ACC112 (cell line): ENCODE measurements around the gene OTX1.
A peak's percentile ranks its signal among the peaks of the same experiment; 100 is the strongest.

ENCODE experiments used
- H2AFZ ChIP-seq: fragments of 200-600 bp; sonication (generic); one replicate; pipeline ENCODE4 v1.6.0; 2017; ENCODE audit warnings: antibody characterized with exemption, low read length; ENCODE audit not compliant: unreplicated experiment
- H3K27ac ChIP-seq: fragments of 200-600 bp; sonication (generic); 2 replicates; pipeline ENCODE4 v1.5.1; 2014; ENCODE audit warnings: low read depth, mild to moderate bottlenecking, antibody characterized with exemption, low read length, moderate library complexity
- H3K27me3 ChIP-seq: fragments of 200-600 bp; sonication (generic); 2 replicates; pipeline ENCODE4 v1.6.1; 2014; ENCODE audit warnings: mild to moderate bottlenecking, antibody characterized with exemption, low read length, moderate library complexity, mixed read lengths; ENCODE audit not compliant: insufficient read depth
- H3K36me3 ChIP-seq: fragments of 200-600 bp; sonication (generic); 2 replicates; pipeline ENCODE4 v1.6.1; 2016; ENCODE audit warnings: mild to moderate bottlenecking, antibody characterized with exemption, low read length, moderate library complexity, mixed read lengths; ENCODE audit not compliant: insufficient read depth
- H3K4me1 ChIP-seq: fragments of 200-600 bp; sonication (generic); one replicate; pipeline ENCODE4 v1.6.1; 2016; ENCODE audit warnings: low read length, mixed read lengths; ENCODE audit not compliant: insufficient read depth, unreplicated experiment, control insufficient read depth
- H3K4me3 ChIP-seq: fragments of 200-600 bp; sonication (generic); 2 replicates; pipeline ENCODE4 v1.5.1; 2014; ENCODE audit warnings: mild to moderate bottlenecking, low read depth, low read length
- H3K79me2 ChIP-seq: fragments of 200-600 bp; sonication (generic); one replicate; pipeline ENCODE4 v1.6.0; 2016; ENCODE audit warnings: low read length; ENCODE audit not compliant: control insufficient read depth, unreplicated experiment, insufficient read depth

The OTX1 gene

GRCh38 chr2:63053081-63053888 lies 2.7 kb downstream of the OTX1 start:
- peaks cover 8% of the 10 kb centered on the region for H3K4me1 ChIP-seq
- H3K36me3 ChIP-seq = no peaks in the 10 kb centered on the region
- H3K27ac ChIP-seq = no peak overlapping the region
- H3K4me3 ChIP-seq = no peak overlapping the region
- no peaks in the 10 kb centered on the region for H3K79me2 ChIP-seq
- no peak overlapping the region for H2AFZ ChIP-seq
- H3K27me3 ChIP-seq = peaks cover 62% of the 10 kb centered on the region

GRCh38 chr2:63053889-63054602 lies 3.4 kb downstream of the OTX1 start:
- H3K4me1 ChIP-seq = peaks cover 8% of the 10 kb centered on the region
- H3K36me3 ChIP-seq = no peaks in the 10 kb centered on the region
- H3K27me3 ChIP-seq = peaks cover 62% of the 10 kb centered on the region
- H3K27ac ChIP-seq = no peak overlapping the region
- H3K79me2 ChIP-seq = no peaks in the 10 kb centered on the region
- no peak overlapping the region for H3K4me3 ChIP-seq
- H2AFZ ChIP-seq = no peak overlapping the region

- H3K27me3 ChIP-seq = peaks cover 62% of the 10 kb centered on the region
- H3K36me3 ChIP-seq = no peaks in the 10 kb centered on the region
- peaks cover 5% of the 10 kb centered on the region for H3K4me1 ChIP-seq
Observed at GRCh38 chr2:63054841-63055225, 4.2 kb downstream of the OTX1 start.

GRCh38 chr2:63055226-63056106 lies 4.8 kb downstream of the OTX1 start:
- no peak overlapping the region for H2AFZ ChIP-seq
- peak overlapping the region; percentile 53 for H3K4me3 ChIP-seq
- H3K79me2 ChIP-seq = no peaks in the 10 kb centered on the region
- H3K4me1 ChIP-seq = peaks cover 5% of the 10 kb centered on the region
- no peaks in the 10 kb centered on the region for H3K36me3 ChIP-seq
- no peak overlapping the region for H3K27ac ChIP-seq
- peaks cover 68% of the 10 kb centered on the region for H3K27me3 ChIP-seq

More at GRCh38 chr2:63054841-63055225, 4.2 kb downstream of the OTX1 start:
- H3K27ac ChIP-seq = no peak overlapping the region
- no peak overlapping the region for H2AFZ ChIP-seq
- no peak overlapping the region for H3K4me3 ChIP-seq
- H3K79me2 ChIP-seq = no peaks in the 10 kb centered on the region

GRCh38 chr2:63056107-63057050 lies 5.7 kb downstream of the OTX1 start:
- H2AFZ ChIP-seq = no peak overlapping the region
- H3K4me3 ChIP-seq = no peak overlapping the region
- H3K4me1 ChIP-seq = peaks cover 5% of the 10 kb centered on the region
- no peak overlapping the region for H3K27ac ChIP-seq
- no peaks in the 10 kb centered on the region for H3K36me3 ChIP-seq
- peaks cover 77% of the 10 kb centered on the region for H3K27me3 ChIP-seq
- H3K79me2 ChIP-seq = no peaks in the 10 kb centered on the region

GRCh38 chr2:63057249-63058143 lies 6.9 kb downstream of the OTX1 start:
- Histone ChIP-seq H2AFZ (no peak overlapping the region), H3K4me1 (peaks cover 5% of the 10 kb centered on the region), H3K4me3 (peak overlapping the region; percentile 69), H3K27ac (no peak overlapping the region), H3K36me3 (no peaks in the 10 kb centered on the region), H3K79me2 (no peaks in the 10 kb centered on the region), H3K27me3 (peaks cover 88% of the 10 kb centered on the region)

GRCh38 chr2:63058144-63058920 lies 7.7 kb downstream of the OTX1 start:
- no peak overlapping the region for H3K27ac ChIP-seq
- peaks cover 97% of the 10 kb centered on the region for H3K27me3 ChIP-seq

GRCh38 chr2:63058921-63059792 lies 8.5 kb downstream of the OTX1 start:
- Histone ChIP-seq H3K79me2 (no peaks in the 10 kb centered on the region), H3K27ac (no peak overlapping the region), H3K36me3 (no peaks in the 10 kb centered on the region), H2AFZ (peak overlapping the region; percentile 2), H3K27me3 (peaks cover 98% of the 10 kb centered on the region), H3K4me1 (peaks cover 5% of the 10 kb centered on the region), H3K4me3 (peak overlapping the region; percentile 69)

More at GRCh38 chr2:63058144-63058920, 7.7 kb downstream of the OTX1 start:
- H2AFZ ChIP-seq = no peak overlapping the region
- H3K4me1 ChIP-seq = peaks cover 5% of the 10 kb centered on the region
- H3K36me3 ChIP-seq = no peaks in the 10 kb centered on the region
- peak overlapping the region; percentile 69 for H3K4me3 ChIP-seq
- H3K79me2 ChIP-seq = no peaks in the 10 kb centered on the region
